ENCODE results near the gene GDNF.
A peak's percentile ranks its signal among the peaks of the same experiment; 100 is the strongest.

Gene GDNF, protein sequence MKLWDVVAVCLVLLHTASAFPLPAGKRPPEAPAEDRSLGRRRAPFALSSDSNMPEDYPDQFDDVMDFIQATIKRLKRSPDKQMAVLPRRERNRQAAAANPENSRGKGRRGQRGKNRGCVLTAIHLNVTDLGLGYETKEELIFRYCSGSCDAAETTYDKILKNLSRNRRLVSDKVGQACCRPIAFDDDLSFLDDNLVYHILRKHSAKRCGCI

GRCh38 chr5:37839407-37840052 lies at the start of gene GDNF:
GDNF (minus strand) TSS chr5:37840041; CDS start chr5:37834796, 5,245 bp downstream.
- DNase-seq (ENCODE audit: low read depth): peak; percentile 62
- TF ChIP-seq, protein P1, sequence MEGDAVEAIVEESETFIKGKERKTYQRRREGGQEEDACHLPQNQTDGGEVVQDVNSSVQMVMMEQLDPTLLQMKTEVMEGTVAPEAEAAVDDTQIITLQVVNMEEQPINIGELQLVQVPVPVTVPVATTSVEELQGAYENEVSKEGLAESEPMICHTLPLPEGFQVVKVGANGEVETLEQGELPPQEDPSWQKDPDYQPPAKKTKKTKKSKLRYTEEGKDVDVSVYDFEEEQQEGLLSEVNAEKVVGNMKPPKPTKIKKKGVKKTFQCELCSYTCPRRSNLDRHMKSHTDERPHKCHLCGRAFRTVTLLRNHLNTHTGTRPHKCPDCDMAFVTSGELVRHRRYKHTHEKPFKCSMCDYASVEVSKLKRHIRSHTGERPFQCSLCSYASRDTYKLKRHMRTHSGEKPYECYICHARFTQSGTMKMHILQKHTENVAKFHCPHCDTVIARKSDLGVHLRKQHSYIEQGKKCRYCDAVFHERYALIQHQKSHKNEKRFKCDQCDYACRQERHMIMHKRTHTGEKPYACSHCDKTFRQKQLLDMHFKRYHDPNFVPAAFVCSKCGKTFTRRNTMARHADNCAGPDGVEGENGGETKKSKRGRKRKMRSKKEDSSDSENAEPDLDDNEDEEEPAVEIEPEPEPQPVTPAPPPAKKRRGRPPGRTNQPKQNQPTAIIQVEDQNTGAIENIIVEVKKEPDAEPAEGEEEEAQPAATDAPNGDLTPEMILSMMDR (conservative IDR thresholded peaks at IDR 0.05; ENCODE audit: low read length): no peak
- peak within 1 kb of the TSS; percentile 93 for H3K4me3 ChIP-seq (ENCODE audit: low read length)

DNA sequence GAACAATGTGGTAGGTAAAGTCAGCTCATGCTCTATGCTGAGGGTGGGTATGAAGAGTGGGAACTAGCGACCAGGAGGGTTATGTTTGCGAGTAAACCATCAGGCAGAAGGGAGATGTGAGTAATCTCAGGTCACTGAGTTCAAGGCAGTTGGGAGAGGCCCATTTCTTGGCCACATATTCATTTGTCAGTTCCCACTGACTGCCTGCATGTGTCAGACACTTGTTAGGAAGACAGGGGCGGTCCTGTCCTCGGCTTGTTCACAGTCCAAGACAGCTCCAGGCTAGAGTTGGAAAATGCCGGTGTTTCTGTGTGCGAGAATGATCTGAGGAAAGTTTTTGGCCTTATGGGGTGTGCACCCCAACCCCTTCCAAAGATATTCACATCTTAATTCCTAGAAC lies 48.6 kb upstream of the GDNF start:
- peak; percentile 67 for DNase-seq (ENCODE audit: low read depth)
- TF ChIP-seq, protein P1 (conservative IDR thresholded peaks at IDR 0.05; ENCODE audit: low read length): no peak
- no peak overlapping the region for H3K4me3 ChIP-seq (ENCODE audit: low read length)

DNA sequence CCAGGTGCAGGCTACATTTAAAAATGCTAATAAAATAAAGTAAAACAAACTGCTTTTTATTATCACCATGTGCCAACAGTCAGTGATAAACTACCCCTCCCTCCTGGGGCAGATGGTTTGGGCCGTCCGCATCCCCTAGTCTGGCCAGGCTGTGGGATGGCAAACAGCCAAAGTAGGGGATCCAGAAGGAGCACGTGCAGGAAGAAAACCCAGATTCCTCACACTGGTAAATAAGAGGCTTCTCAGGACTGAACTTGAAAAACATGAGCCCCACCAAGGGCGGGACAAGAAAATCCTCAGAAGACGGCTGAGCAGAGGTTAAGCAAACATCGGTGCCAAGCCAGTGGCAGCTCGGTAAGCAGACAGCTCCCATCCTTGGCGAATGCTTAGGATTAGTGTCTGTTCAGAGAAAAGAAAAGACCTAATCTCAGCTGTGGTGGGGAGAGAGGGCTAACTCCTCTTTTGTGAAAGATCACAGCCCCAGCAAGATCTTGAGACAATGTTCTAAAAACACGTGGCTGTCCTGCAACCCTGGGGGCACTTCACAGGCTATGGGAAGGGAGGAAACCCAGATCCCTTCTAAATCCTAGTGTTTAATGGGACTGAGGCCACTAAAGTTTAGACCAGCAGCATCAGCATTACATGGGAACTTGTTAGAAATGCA lies 46.5 kb upstream of the GDNF start:
- no peak overlapping the region for H3K4me3 ChIP-seq (ENCODE audit: low read length)
- DNase-seq (ENCODE audit: low read depth): no peak
- TF ChIP-seq, protein P1 (conservative IDR thresholded peaks at IDR 0.05; ENCODE audit: low read length): no peak

DNA sequence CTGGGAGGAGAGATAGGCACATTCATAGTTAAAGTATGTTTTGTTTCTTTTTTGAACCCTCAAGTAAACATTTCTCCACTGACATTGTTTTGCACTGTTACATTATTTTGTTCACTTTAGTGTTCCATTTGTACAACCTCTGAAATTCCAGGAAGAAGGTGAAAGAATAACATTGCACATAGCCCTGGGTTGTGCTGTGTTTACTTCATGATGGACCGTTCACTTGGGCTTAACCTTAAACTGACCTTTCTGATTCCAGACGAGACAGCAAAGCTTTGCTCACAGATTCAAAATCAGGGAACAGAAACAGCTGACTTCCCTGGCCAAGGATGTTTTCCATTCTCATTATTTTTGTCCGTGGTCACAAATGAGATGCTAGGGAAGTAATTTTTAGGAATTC lies 42.8 kb upstream of the GDNF start:
- TF ChIP-seq, protein P1 (conservative IDR thresholded peaks at IDR 0.05; ENCODE audit: low read length): no peak
- H3K4me3 ChIP-seq (ENCODE audit: low read length): no peak overlapping the region
- peak; percentile 17 for DNase-seq (ENCODE audit: low read depth)

GRCh38 chr5:37881359-37881758 lies 41.5 kb upstream of the GDNF start:
- TF ChIP-seq, protein P1 (conservative IDR thresholded peaks at IDR 0.05; ENCODE audit: low read length): no peak
- no peak for DNase-seq (ENCODE audit: low read depth)
- no peak overlapping the region for H3K4me3 ChIP-seq (ENCODE audit: low read length)

- TF ChIP-seq, protein P1 (conservative IDR thresholded peaks at IDR 0.05; ENCODE audit: low read length): no peak
- H3K4me3 ChIP-seq (ENCODE audit: low read length): no peak overlapping the region
- DNase-seq (ENCODE audit: low read depth): no peak
These were observed 37.1 kb upstream of the GDNF start for GRCh38 chr5:37876943-37877342.

Measured in AG10803 (cell line).